PC-3 (cell line): ENCODE measurements around the gene CIAO1.

Source experiments
- EZH2 ChIP-seq: fragments of 300-600 bp; sonication (generic); IDR thresholded peaks from one replicate; pipeline ENCODE4 v1.6.1; 2017; ENCODE audit warnings: antibody characterized with exemption, mild to moderate bottlenecking, low read length; ENCODE audit not compliant: unreplicated experiment
- EZH2phosphoT487 ChIP-seq: fragments of 300-600 bp; sonication (generic); IDR thresholded peaks from 2 replicates; pipeline ENCODE4 v1.6.1; 2018; ENCODE audit warnings: mild to moderate bottlenecking, antibody characterized with exemption, low read length, borderline replicate concordance
- TF ChIP-seq, protein P1 (sequence below): fragments of 300-600 bp; sonication (generic); conservative IDR thresholded peaks from 2 replicates; pipeline ENCODE4 v1.5.1; 2017; ENCODE audit warnings: antibody characterized with exemption, low read depth, mild to moderate bottlenecking, low read length

DNA sequence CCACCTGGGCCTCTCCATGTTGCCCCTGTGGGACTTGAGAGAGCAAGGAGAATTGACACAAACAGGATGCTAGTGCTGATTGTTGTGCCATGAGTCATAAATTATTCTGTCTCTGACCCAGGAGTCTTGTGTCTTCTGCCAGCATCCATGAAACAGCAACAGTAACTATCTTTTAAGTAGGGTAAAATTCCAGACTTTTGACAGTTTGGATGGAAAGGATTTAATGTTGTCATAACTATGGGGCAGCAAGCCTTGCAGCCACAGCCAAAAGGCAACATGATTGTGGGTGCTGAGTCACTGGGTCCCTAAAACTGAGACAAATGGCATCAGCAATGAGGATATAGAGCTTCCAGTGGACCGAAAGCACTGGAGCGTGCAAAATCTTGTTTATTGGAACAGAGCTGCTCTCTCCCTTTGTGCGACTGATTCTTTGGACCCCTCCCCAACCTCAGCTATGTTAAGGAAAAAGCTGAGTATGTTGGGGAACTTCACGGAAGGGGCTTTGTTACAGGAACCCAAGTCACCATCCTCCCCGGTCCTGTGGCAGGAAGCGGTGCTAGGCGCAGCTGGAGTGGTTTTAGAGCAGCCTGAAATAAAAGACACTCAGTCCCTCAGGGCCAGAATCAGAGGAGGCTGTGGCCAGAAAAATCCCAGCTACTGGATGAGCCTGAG is 49.5 kb downstream of the CIAO1 start:
- TF ChIP-seq EZH2 (no peak), EZH2phosphoT487 (no peak)
- TF ChIP-seq, protein P1, sequence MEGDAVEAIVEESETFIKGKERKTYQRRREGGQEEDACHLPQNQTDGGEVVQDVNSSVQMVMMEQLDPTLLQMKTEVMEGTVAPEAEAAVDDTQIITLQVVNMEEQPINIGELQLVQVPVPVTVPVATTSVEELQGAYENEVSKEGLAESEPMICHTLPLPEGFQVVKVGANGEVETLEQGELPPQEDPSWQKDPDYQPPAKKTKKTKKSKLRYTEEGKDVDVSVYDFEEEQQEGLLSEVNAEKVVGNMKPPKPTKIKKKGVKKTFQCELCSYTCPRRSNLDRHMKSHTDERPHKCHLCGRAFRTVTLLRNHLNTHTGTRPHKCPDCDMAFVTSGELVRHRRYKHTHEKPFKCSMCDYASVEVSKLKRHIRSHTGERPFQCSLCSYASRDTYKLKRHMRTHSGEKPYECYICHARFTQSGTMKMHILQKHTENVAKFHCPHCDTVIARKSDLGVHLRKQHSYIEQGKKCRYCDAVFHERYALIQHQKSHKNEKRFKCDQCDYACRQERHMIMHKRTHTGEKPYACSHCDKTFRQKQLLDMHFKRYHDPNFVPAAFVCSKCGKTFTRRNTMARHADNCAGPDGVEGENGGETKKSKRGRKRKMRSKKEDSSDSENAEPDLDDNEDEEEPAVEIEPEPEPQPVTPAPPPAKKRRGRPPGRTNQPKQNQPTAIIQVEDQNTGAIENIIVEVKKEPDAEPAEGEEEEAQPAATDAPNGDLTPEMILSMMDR: no peak
